ENCODE results near the gene PFN4.

- TF ChIP-seq REST (IDR thresholded peaks at IDR 0.05; ENCODE audit: low read depth, low read length) (no peak), CTCF (IDR thresholded peaks at IDR 0.05) (no peak), EZH2phosphoT487 (IDR thresholded peaks at IDR 0.05; ENCODE audit: borderline replicate concordance, low read depth) (no peak), MAX (IDR thresholded peaks at IDR 0.05; ENCODE audit: low read depth) (no peak), NRF1 (IDR thresholded peaks at IDR 0.05; ENCODE audit: low read depth, low read length) (no peak), PBX3 (IDR thresholded peaks at IDR 0.05) (no peak), SMC3 (IDR thresholded peaks at IDR 0.05; ENCODE audit: low read depth, low read length) (no peak)
Observed at GRCh38 chr2:24085200-24085489, 38.0 kb downstream of the PFN4 start.

All from SK-N-SH (cell line).